SU-DHL-6 (cell line): ENCODE results near the gene IL1RL2.

ENCODE experiments used
- CTCF ChIP-seq: fragments of 200-600 bp; sonication (generic); IDR thresholded peaks from one replicate; pipeline ENCODE4 v1.5.1; 2017; ENCODE audit warnings: antibody characterized with exemption, mild to moderate bottlenecking, low read length, moderate library complexity; ENCODE audit not compliant: insufficient read depth, poor library complexity, severe bottlenecking
- EZH2phosphoT487 ChIP-seq: fragments of 200-600 bp; sonication (generic), shearing (Covaris generic); conservative IDR thresholded peaks from 2 replicates; pipeline ENCODE4 v1.6.1; 2018; ENCODE audit warnings: mild to moderate bottlenecking, antibody characterized with exemption, low read length, moderate library complexity, mixed read lengths

- TF ChIP-seq CTCF (no peak), EZH2phosphoT487 (no peak)
These were observed 6.8 kb upstream of the IL1RL2 start for GRCh38 chr2:102179788-102180686.
